Measurements from ENCODE around the gene RAD51B. TPM values are rescaled to one million over a fixed set of nuclear protein-coding genes. Genes with fewer than 3 reads are reported as not detected.

RAD51B gene
- total and polyA plus RNA-seq, 9 of the 15 experiments (the other 6 are each of a cell fraction or from before 2014, with no cell fraction given): 8.5 to 17.3 (median 11.3) TPM

- Histone ChIP-seq H4K20me1 (replicated peaks; ENCODE audit: control insufficient read depth, insufficient read depth, low read length) (no peaks in the 10 kb centered on the region), H3K9me3 (replicated peaks; ENCODE audit: control insufficient read depth, insufficient read depth, low read depth, low read length) (no peaks in the 10 kb centered on the region), H3K9me1 (ENCODE audit: control insufficient read depth, insufficient read depth, low read length) (no peaks in the 10 kb centered on the region), H2AFZ (ENCODE audit: low read depth, low read length) (no peak overlapping the region), H3K4me2 (ENCODE audit: insufficient read depth, low read length) (no peak overlapping the region), H3K4me3 (no peak overlapping the region), H3K36me3 (ENCODE audit: control insufficient read depth, insufficient read depth, low read length) (no peaks in the 10 kb centered on the region), H3K27ac (ENCODE audit: extremely low read depth, low read depth, low read length) (no peak overlapping the region), H3K9ac (ENCODE audit: insufficient read depth in 1 of 2, low read depth in 2 of 2, low read length in 2 of 2) (no peak overlapping the region), H3K27me3 (ENCODE audit: control insufficient read depth in 2 of 2, insufficient read depth in 2 of 2, low read length in 2 of 2) (no peaks in the 10 kb centered on the region), H3K79me2 (ENCODE audit: control insufficient read depth, insufficient read depth, low read length) (no peaks in the 10 kb centered on the region), H3K4me1 (replicated peaks in 1 of 2; ENCODE audit: control insufficient read depth in 2 of 2, insufficient read depth in 2 of 2, low read length in 2 of 2) (no peaks in the 10 kb centered on the region)
- in situ Hi-C loops (cut with MboI) (no loop called here), intact Hi-C loops (cut with micrococcal nuclease) (no loop called here)
- CTCF ChIA-PET (ENCODE audit: low intra/inter-chr PET ratio): no interaction called here
- POLR2A ChIA-PET: no interaction called here
- ATAC-seq: no peak
- FAIRE-seq: no peak
- no TSS peak for BruUV-seq (replicated peaks)
- DNase-seq (ENCODE audit: extremely low read depth in 1 of 4, low spot score in 3 of 4): no peak
- TF ChIP-seq CCAR2 (IDR thresholded peaks at IDR 0.05; ENCODE audit: low read depth, low read length) (no peak), MEIS2 (IDR thresholded peaks at IDR 0.05; ENCODE audit: partially characterized antibody) (no peak), THRA (IDR thresholded peaks at IDR 0.05) (no peak), ZNF696 (CRISPR knock-in tag; conservative IDR thresholded peaks at IDR 0.05) (no peak), CCNT2 (IDR thresholded peaks at IDR 0.05; ENCODE audit: borderline replicate concordance, extremely low read depth, insufficient read length, low read depth, low read length) (no peak), ZBTB2 (IDR thresholded peaks at IDR 0.05) (no peak), ZNF740 (CRISPR knock-in tag; IDR thresholded peaks at IDR 0.05) (no peak), ZNF740 (tag; IDR thresholded peaks at IDR 0.05) (no peak), MAX (CRISPR knock-in tag; IDR thresholded peaks at IDR 0.05) (no peak), TOE1 (IDR thresholded peaks at IDR 0.05; ENCODE audit: borderline replicate concordance) (no peak), TOE1 (CRISPR knock-in tag; IDR thresholded peaks at IDR 0.05; ENCODE audit: borderline replicate concordance, low read depth) (no peak), ZNF146 (CRISPR knock-in tag; IDR thresholded peaks at IDR 0.05; ENCODE audit: unreplicated experiment) (no peak), EGR1 (conservative IDR thresholded peaks at IDR 0.05) (no peak), SRSF7 (optimal IDR thresholded peaks at IDR 0.05; ENCODE audit: low read depth, low read length) (no peak), RNF2 (IDR thresholded peaks at IDR 0.05) (no peak), KLF1 (tag; IDR thresholded peaks at IDR 0.05) (no peak), CBX3 (IDR thresholded peaks at IDR 0.05; ENCODE audit: borderline replicate concordance in 1 of 2, low read length in 2 of 2) (no peak), NR2C2 (CRISPR knock-in tag; IDR thresholded peaks at IDR 0.05) (no peak), NR2C2 (tag; IDR thresholded peaks at IDR 0.05) (no peak)
Measured at GRCh38 chr14:67908052-67908754, 88.6 kb downstream of the RAD51B start.

Data from K562 (cell line).